HepG2 (cell line): Measurements from ENCODE around the gene RPL18. TPM values are rescaled to one million over a fixed set of nuclear protein-coding genes. Genes with fewer than 3 reads are reported as not detected.

Source experiments
- AHDC1 ChIP-seq: sonication (generic); formaldehyde crosslinking; IDR thresholded peaks from 2 replicates; pipeline ENCODE4 v1.5.1; 2020; ENCODE audit warnings: mild to moderate bottlenecking, missing genetic modification reagents, borderline replicate concordance
- ARNTL ChIP-seq: sonication (generic); formaldehyde crosslinking; IDR thresholded peaks from 2 replicates; pipeline ENCODE4 v1.4.0; 2020; ENCODE audit warnings: mild to moderate bottlenecking, missing genetic modification reagents
- ATAD3A ChIP-seq: sonication (generic); formaldehyde crosslinking; IDR thresholded peaks from 2 replicates; pipeline ENCODE4 v1.4.0; 2020; ENCODE audit warnings: missing genetic modification reagents
- BHLHE40 ChIP-seq: IDR thresholded peaks from 2 replicates; pipeline ENCODE4 v1.6.1; 2011; ENCODE audit warnings: low read length, improper control_type of control experiment
- GABPA ChIP-seq, 2 experiments: IDR thresholded peaks; 2 replicates each; pipeline ENCODE4 v1.6.1; 2011 to 2016; ENCODE audit warnings: low read depth in 2 of 2, low read length in 1 of 2, missing biosample characterization in 1 of 2, missing genetic modification characterization in 1 of 2
- HINFP ChIP-seq: sonication (generic); formaldehyde crosslinking; IDR thresholded peaks from 2 replicates; pipeline ENCODE4 v1.4.0; 2020; ENCODE audit warnings: low read depth, mild to moderate bottlenecking, missing genetic modification reagents
- MXD1 ChIP-seq: sonication (generic); formaldehyde crosslinking; IDR thresholded peaks from 2 replicates; pipeline ENCODE4 v1.4.0; 2020; ENCODE audit warnings: mild to moderate bottlenecking, missing genetic modification reagents
- NFYC ChIP-seq: IDR thresholded peaks from 2 replicates; pipeline ENCODE4 v1.6.1; 2016; ENCODE audit warnings: missing genetic modification reagents, missing compliant biosample characterization
- NR2F6 ChIP-seq, 2 experiments: IDR thresholded peaks; 2 replicates each; pipeline ENCODE4 v1.6.1; 2016; ENCODE audit warnings: antibody characterized with exemption in 1 of 2, mild to moderate bottlenecking in 1 of 2
- SAP130 ChIP-seq: IDR thresholded peaks from 2 replicates; pipeline ENCODE4 v1.6.1; 2016; ENCODE audit warnings: low read depth
- SP5 ChIP-seq: IDR thresholded peaks from 2 replicates; pipeline ENCODE4 v1.6.1; 2016; ENCODE audit warnings: low read depth, borderline replicate concordance
- YEATS2 ChIP-seq: sonication (generic); formaldehyde crosslinking; IDR thresholded peaks from 2 replicates; pipeline ENCODE4 v1.4.0; 2020; ENCODE audit warnings: missing genetic modification reagents, borderline replicate concordance
- ZNF326 ChIP-seq: sonication (generic); formaldehyde crosslinking; IDR thresholded peaks from 2 replicates; pipeline ENCODE4 v1.4.0; 2020; ENCODE audit warnings: missing genetic modification reagents, borderline replicate concordance
- ZNF335 ChIP-seq: sonication (generic); formaldehyde crosslinking; IDR thresholded peaks from 2 replicates; pipeline ENCODE4 v1.4.0; 2020; ENCODE audit warnings: missing genetic modification reagents
- ZNF44 ChIP-seq: sonication (generic); formaldehyde crosslinking; IDR thresholded peaks from 2 replicates; pipeline ENCODE4 v1.5.1; 2020; ENCODE audit warnings: mild to moderate bottlenecking, missing genetic modification reagents
- ZNF547 ChIP-seq: sonication (generic); formaldehyde crosslinking; IDR thresholded peaks from 2 replicates; pipeline ENCODE4 v1.5.1; 2020; ENCODE audit warnings: mild to moderate bottlenecking, missing genetic modification reagents
- ZNF580 ChIP-seq: IDR thresholded peaks from 2 replicates; pipeline ENCODE4 v1.6.1; 2016; ENCODE audit warnings: low read depth, borderline replicate concordance
- ZNF850 ChIP-seq: sonication (generic); formaldehyde crosslinking; conservative IDR thresholded peaks from 2 replicates; pipeline ENCODE4 v1.9.0; 2021; ENCODE audit warnings: mild to moderate bottlenecking, missing genetic modification reagents
- ZSCAN29 ChIP-seq: sonication (generic); formaldehyde crosslinking; conservative IDR thresholded peaks from 2 replicates; pipeline ENCODE4 v1.4.0; 2020; ENCODE audit warnings: mild to moderate bottlenecking, missing genetic modification reagents
- polyA plus RNA-seq, 8 experiments: library from polyadenylated mRNA; depleted of rRNA in 3 of 8; stranded (reverse) in 7 of 8; unstranded in 1 of 8; fragments of >200 nt; fragmentation: Illumina TruSeq in 4 of 8; extraction: Trizol in 4 of 8; gene quantifications; 2 replicates each; pipeline versions ENCODE4 v1.2.1 to v1.2.3, GENCODE V29; 2011 to 2016; ENCODE audit warnings: low read depth in 4 of 8, missing spikeins in 1 of 8, mixed read lengths in 1 of 8; ENCODE audit not compliant: insufficient read depth in 1 of 8
- total RNA-seq, 5 experiments: library from RNA; depleted of rRNA; stranded (reverse); fragments of >200 nt; fragmentation: Illumina TruSeq; extraction: Trizol; gene quantifications; 2 replicates each; pipeline ENCODE4 v1.2.3, GENCODE V29; 2016; ENCODE audit warnings: low read depth in 1 of 5

The RPL18 gene
- total and polyA plus RNA-seq, 2 of the 13 experiments (the other 11 are each of a cell fraction or from before 2014, with no cell fraction given), result 1,485 to 1,639 TPM

GRCh38 chr19:48637948-48638830, 19.2 kb upstream of the RPL18 start (continued):
- TF ChIP-seq AHDC1 (CRISPR knock-in tag) (no peak), HINFP (CRISPR knock-in tag) (no peak), SP5 (CRISPR knock-in tag) (no peak), ZSCAN29 (no peak), ZNF326 (CRISPR knock-in tag) (no peak), ZNF547 (CRISPR knock-in tag) (no peak), YEATS2 (CRISPR knock-in tag) (no peak), ZNF44 (CRISPR knock-in tag) (no peak), ATAD3A (CRISPR knock-in tag) (no peak), NFYC (CRISPR knock-in tag) (no peak), ZNF335 (CRISPR knock-in tag) (0 out of 2 replicates have a peak, but pooled peaks have one; percentile 10), NR2F6 (IDR thresholded peaks at IDR 0.05) (peak; percentile 49), NR2F6 (CRISPR knock-in tag; IDR thresholded peaks at IDR 0.05) (no peak), ZNF850 (CRISPR knock-in tag) (0 out of 2 replicates have a peak, but pooled peaks have one; percentile 9), ZNF580 (no peak), ARNTL (peak; percentile 88; the same call in 1 of the 2 replicates), SAP130 (CRISPR knock-in tag) (no peak), BHLHE40 (peak; percentile 92), MXD1 (no peak), GABPA (IDR thresholded peaks at IDR 0.05; ENCODE audit: low read depth, low read length) (no peak), GABPA (CRISPR knock-in tag; IDR thresholded peaks at IDR 0.05; ENCODE audit: low read depth) (peak; percentile 3)
